Measurements from ENCODE around the gene NOP14.
"Not testable (repeated sequence)": the region's sequence is repeated elsewhere in the genome, so short reads cannot be mapped to it uniquely, and the experiment has no call there.

Gene NOP14

GRCh38 chr4:2961421-2961810 is 1.8 kb downstream of the NOP14 start:
- DNase-seq, result no peak

GRCh38 chr4:2960450-2960849 is 2.8 kb downstream of the NOP14 start:
- DNase-seq, result not testable (repeated sequence)

- DNase-seq, result no peak
Observed at GRCh38 chr4:2958446-2958845, 4.8 kb downstream of the NOP14 start.

- DNase-seq, result not testable (repeated sequence)
Observed at GRCh38 chr4:2955186-2956044, 7.8 kb downstream of the NOP14 start.

GRCh38 chr4:2954358-2955185 is 8.6 kb downstream of the NOP14 start:
- no peak for DNase-seq

- DNase-seq, result no peak
Observed at GRCh38 chr4:2953496-2953895, 9.7 kb downstream of the NOP14 start.

GRCh38 chr4:2950221-2950989 is 12.8 kb downstream of the NOP14 start:
- DNase-seq, result no peak

- DNase-seq, result no peak
Observed at GRCh38 chr4:2949782-2950125, 13.5 kb downstream of the NOP14 start.

GRCh38 chr4:2948895-2949781 is 14.1 kb downstream of the NOP14 start:
- no peak for DNase-seq

GRCh38 chr4:2947926-2948325 is 15.3 kb downstream of the NOP14 start:
- DNase-seq, result no peak

GRCh38 chr4:2946812-2947600 is 16.2 kb downstream of the NOP14 start:
- DNase-seq, result no peak

- not testable (repeated sequence) for DNase-seq
Observed at GRCh38 chr4:2945619-2946604, 17.3 kb downstream of the NOP14 start.

GRCh38 chr4:2944586-2945526 is 18.4 kb downstream of the NOP14 start:
- no peak for DNase-seq

- DNase-seq, result no peak
Observed at GRCh38 chr4:2944091-2944482, 19.1 kb downstream of the NOP14 start.

GRCh38 chr4:2943364-2944090 is 19.7 kb downstream of the NOP14 start:
- DNase-seq, result no peak

- DNase-seq, result no peak
Observed at GRCh38 chr4:2942532-2943363, 20.5 kb downstream of the NOP14 start.

GRCh38 chr4:2942037-2942531 is 21.1 kb downstream of the NOP14 start:
- no peak for DNase-seq
